ENCODE data around the gene GPR42.

The GPR42 gene

DNA sequence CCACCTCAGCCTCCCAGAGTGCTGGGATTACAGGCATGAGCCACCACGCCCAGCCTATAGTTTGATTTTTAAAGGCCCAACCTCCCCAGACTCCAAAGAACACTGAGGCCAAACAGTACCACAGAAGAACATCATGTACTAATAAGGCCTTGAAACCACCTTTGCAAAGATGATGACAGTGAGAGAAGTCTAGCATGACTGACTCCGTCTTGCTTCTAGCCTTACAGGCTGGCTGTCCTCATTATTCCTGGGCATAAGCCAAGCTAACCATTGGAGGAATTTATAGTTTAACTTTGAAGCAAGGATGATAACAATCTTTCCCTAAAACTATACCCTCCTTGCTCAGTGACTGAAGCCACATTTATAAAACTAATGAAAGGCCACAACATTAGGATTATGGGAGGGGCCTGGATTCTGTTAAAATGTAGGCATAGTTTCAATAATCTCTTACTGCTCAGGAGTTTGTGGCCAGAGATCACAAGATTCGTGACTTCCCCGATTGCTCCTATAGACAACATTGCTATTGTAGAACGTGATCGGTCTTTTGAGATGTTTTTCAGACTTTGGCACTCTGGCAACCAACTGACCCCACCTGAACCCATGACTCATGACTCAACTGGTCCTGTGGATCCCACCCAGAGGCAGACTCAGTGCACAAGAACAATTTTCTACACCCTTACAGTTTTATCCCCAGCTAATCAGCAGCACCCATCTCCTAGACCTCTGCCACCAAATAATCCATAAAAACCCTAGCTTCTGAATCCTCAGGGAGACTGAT is 17.6 kb downstream of the GPR42 start:
- FAIRE-seq (no peak), DNase-seq (ENCODE audit: insufficient read length, low spot score) (no peak)
- TF ChIP-seq, protein P1, sequence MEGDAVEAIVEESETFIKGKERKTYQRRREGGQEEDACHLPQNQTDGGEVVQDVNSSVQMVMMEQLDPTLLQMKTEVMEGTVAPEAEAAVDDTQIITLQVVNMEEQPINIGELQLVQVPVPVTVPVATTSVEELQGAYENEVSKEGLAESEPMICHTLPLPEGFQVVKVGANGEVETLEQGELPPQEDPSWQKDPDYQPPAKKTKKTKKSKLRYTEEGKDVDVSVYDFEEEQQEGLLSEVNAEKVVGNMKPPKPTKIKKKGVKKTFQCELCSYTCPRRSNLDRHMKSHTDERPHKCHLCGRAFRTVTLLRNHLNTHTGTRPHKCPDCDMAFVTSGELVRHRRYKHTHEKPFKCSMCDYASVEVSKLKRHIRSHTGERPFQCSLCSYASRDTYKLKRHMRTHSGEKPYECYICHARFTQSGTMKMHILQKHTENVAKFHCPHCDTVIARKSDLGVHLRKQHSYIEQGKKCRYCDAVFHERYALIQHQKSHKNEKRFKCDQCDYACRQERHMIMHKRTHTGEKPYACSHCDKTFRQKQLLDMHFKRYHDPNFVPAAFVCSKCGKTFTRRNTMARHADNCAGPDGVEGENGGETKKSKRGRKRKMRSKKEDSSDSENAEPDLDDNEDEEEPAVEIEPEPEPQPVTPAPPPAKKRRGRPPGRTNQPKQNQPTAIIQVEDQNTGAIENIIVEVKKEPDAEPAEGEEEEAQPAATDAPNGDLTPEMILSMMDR (IDR thresholded peaks at IDR 0.05; ENCODE audit: insufficient read depth, missing control alignments): no peak

DNA sequence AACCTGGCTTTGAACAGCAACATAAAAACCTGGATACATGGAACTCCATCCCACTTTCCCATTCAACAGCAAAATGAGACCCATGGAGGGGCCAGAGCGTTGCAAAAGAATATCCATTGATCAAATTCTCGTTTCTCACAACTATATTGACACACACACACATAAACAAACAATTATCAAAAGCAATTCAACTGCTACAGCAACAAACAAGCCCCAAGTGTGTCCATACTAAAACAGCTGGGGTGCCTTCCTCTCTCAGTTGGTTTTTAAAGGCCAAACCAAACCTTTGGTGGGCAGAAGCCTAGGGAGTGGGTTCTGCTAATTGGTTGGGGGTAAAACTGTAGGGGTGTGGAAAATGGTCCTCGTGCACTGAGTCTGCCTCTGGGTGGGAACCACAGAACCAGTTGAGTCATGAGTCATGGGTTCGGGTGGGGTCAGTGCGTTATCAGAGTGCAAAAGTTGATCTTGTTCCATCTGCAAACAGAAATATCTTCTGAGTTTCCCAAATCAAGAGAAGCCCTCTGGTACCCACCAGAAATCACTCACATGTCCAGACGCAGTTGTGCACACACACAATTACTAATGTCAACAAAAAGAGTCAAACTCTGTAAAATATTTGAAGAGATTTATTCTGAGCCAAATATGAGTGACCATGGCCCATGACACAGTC is 18.5 kb downstream of the GPR42 start:
- no peak for FAIRE-seq
- TF ChIP-seq, protein P1 (IDR thresholded peaks at IDR 0.05; ENCODE audit: insufficient read depth, missing control alignments): no peak
- DNase-seq (ENCODE audit: insufficient read length, low spot score): no peak

DNA sequence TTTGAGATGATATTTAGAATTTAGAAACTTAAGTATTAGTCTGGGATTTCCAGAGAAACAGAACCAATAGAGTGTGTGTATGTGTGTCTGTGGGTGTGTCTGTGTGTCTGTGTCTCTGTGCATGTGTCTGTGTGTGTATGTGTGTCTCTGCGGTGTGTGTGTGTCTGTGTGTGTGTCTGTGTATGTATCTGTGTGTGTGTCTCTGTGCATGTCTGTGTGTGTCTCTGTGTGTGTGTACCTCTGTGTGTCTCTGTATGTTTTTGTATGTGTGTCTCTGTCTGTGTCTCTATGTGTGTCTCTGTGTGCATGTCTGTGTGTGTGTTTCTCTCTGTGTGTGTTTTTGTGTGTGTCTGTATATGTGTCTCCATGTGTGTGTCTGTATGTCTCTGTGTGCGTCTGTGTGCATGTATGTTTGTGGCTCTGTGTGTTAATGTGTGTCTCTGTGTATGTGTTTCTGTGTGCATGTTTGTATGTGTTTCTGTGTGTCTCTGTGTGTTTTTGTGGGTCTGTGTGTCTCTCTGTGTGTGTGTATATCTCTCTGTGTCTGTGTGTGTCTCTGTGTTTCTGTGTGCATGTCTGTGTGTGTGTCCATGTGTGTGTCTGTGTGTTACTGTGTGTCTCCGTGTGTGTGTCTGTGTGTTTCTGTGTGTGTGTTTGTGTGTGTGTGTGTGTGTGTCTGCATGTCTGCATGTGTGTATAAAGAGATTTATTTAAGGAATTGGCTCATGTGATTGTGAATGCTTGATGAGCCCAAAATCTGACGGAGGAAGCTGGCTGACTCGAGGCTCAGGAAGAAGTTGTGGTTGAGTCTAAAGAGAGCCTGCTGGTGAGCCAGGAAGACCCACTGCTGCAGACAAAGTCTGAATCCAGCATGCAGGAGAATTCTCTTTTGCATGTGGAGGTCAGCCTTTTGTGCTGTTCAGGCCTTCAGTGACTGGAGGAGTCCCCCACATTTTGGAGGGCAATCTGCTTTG is 22.2 kb downstream of the GPR42 start:
- TF ChIP-seq, protein P1 (IDR thresholded peaks at IDR 0.05; ENCODE audit: insufficient read depth, missing control alignments): no peak
- FAIRE-seq (no peak), DNase-seq (ENCODE audit: insufficient read length, low spot score) (no peak)

DNA sequence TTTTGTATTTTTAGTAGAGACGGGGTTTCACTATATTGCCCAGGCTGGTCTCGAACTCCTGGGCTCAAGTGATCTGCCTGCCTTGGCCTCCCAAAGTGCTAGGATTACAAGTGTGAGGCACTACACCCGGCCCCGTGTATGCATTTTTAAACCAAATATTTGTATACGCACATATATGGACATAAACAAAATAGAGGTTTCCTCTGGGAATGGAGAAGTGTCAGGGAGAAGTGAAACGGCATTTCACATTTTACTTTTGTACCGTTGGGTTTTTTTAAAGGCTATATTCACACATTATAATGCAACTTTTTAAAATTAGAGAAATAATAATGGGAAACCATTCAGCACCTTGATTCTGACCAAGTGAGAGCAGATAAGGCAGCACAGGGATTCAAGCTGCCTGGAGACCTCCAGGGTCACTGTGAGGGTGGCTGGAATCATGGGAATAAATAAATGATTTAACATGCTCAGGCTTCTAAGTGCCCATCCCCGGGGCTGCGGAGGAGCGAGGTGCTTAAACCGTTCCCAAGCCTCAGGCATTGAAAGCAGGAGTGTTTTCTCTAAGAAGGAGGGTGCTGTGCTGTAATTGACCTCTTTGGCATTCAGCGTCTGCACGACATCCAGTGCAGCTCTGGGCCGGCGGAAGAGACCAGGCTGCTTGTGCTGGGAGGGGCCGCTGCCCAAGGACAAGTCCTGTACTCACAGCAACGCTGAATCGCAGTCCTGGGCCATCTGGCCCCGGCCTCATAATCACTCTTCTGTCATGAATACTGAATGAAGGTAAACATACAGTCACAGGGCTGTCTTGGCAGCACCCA is 24.7 kb downstream of the GPR42 start:
- TF ChIP-seq, protein P1 (IDR thresholded peaks at IDR 0.05; ENCODE audit: insufficient read depth, missing control alignments): no peak
- DNase-seq (ENCODE audit: insufficient read length, low spot score): no peak
- no peak for FAIRE-seq

DNA sequence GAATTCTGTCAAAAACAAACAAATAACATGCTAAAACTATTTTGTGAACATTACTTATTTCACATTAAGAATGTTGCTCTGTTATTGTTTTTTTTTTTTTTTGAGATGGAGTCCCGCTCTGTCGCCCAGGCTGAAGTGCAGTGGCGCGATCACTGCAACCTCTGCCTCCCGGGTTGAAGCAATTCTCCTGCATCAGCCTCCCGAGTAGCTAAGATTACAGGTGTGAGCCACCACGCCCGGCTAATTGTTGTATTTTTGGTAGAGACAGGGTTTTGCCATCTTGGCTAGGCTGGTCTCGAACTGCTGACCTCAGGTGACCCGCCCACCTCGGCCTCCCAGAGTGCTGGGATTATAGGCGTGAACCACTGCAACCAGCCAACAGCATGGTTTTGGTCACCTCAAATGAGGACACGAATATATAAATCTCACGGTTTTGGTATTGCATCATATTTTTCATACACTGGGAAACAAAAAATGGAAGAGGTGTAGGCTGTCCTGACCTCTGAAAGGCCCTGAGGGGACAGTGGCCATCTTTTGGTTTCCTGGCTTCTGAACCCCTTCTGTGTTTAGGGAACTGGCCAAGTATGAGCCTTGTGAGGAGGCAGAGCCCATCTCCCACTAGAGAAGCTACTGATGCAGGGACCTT is 25.5 kb downstream of the GPR42 start:
- DNase-seq (ENCODE audit: insufficient read length, low spot score): no peak
- FAIRE-seq: no peak
- TF ChIP-seq, protein P1 (IDR thresholded peaks at IDR 0.05; ENCODE audit: insufficient read depth, missing control alignments): no peak

DNA sequence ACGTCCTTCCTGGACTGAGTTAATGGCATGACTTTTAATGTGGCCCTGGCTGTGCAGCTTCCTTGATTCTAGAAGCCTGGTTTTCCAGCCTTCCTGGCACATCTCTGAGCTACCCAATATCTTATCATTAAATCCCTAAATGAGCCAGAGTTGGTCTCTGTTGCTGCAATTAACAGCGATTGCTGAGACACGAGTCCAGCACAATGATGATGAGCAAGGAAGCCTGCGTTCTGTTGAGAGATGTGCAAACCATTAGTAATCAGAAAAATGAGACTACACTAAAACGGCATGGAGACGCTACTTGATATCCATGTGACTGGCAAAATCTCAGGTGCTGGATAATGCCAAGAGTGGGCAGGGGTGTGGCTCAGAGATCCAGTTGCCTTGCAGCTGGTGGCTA is 26.2 kb downstream of the GPR42 start:
- DNase-seq (ENCODE audit: insufficient read length, low spot score): no peak
- TF ChIP-seq, protein P1 (IDR thresholded peaks at IDR 0.05; ENCODE audit: insufficient read depth, missing control alignments): no peak
- no peak for FAIRE-seq
